Measurements from ENCODE around the gene FOXG1.
A peak's percentile ranks its signal among the peaks of the same experiment; 100 is the strongest.

Gene FOXG1

DNA sequence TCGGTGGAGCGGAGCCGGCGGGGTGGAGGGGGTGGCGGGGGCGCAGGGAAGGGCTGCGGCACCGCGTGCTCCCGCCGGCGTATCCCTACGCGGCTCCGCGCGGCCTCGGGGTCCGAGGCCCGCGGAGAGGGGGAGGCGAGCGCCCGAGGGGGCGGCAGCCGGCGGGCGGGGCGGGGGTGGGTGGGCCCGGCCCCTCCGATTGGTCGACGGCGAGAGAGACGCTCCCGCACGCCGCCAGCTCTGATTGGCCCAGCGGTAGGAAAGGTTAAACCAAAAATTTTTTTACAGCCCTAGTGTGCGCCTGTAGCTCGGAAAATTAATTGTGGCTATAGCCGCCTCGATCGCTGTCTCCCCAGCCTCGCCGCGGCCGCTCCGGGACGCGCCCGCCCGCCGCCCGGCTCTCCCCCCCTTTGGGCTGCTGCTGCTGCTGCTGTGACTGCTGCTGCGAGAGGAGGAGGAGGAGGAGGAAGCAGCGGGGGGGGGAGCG is at the start of gene FOXG1:
TSS of gene FOXG1 (plus strand) at position 319 of the 487 bp plus-strand sequence. CDS start 493 bp downstream, outside the sequence.
- Mint-ChIP-seq H3K4me3 (peak within 1 kb of the TSS; percentile 39), H3K27ac (ENCODE audit: low read depth) (no peak within 1 kb of the TSS), H3K9me3 (peaks cover 21% of the 10 kb centered on the region), H3K4me1 (no peaks in the 10 kb centered on the region), H3K36me3 (ENCODE audit: insufficient read depth) (peaks cover 2% of the 10 kb centered on the region), H3K27me3 (peaks cover 50% of the 10 kb centered on the region)
- ATAC-seq (replicated peaks; ENCODE audit: extremely low read depth, poor library complexity, severe bottlenecking) = no peak
- DNase-seq (ENCODE audit: low spot score in 2 of 2) = no peak

DNA sequence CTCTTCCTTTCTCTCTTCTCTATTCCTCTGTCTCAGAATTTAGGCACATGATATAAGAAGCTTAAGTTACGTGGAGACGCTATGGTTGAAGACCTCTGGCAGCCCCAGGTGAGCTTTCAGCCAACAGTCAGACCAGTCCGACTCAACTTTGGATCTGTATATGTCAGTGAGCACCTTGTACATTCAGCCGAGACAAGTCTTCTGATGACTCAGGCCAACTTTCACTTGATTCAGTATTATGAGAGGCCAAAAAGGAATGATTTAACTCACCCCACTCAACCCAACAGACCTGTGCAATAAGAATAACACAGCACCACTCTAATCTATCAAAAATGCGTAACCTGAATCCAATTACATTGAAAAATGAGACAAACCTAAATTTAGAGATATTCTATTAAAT is 47.5 kb upstream of the FOXG1 start:
- peaks cover 23% of the 10 kb centered on the region for H3K9me3 Mint-ChIP-seq
- H3K4me1 Mint-ChIP-seq = no peaks in the 10 kb centered on the region
- no peaks in the 10 kb centered on the region for H3K36me3 Mint-ChIP-seq (ENCODE audit: insufficient read depth)
- H3K4me3 Mint-ChIP-seq = no peak overlapping the region
- DNase-seq (ENCODE audit: low spot score in 2 of 2) (no peak), ATAC-seq (replicated peaks; ENCODE audit: extremely low read depth, poor library complexity, severe bottlenecking) (no peak)
- H3K27me3 Mint-ChIP-seq = no peaks in the 10 kb centered on the region
- no peak overlapping the region for H3K27ac Mint-ChIP-seq (ENCODE audit: low read depth)

DNA sequence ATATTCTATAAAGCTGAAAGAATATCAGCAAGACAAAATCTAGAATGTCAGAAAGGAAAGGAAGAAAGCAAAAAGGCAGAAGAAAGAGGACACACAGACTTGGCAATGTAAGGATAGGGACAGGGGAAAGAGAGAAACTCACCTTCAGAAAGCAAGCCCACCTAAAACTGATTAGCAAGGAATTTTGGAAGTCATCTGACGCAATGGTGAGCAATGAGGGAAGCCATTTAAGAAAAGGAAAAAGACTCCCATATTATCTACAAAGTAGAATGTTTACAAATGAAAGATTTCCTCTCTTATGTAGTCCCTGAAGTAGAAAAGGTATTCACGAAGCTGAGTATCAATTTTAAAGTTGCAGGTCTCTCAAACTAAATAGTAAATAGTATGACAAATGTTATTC is 35.2 kb upstream of the FOXG1 start:
- H3K36me3 Mint-ChIP-seq (ENCODE audit: insufficient read depth) = no peaks in the 10 kb centered on the region
- DNase-seq (ENCODE audit: low spot score in 2 of 2) = no peak
- peaks cover 28% of the 10 kb centered on the region for H3K9me3 Mint-ChIP-seq
- H3K4me3 Mint-ChIP-seq = no peak overlapping the region
- ATAC-seq (replicated peaks; ENCODE audit: extremely low read depth, poor library complexity, severe bottlenecking) = no peak
- no peak overlapping the region for H3K27ac Mint-ChIP-seq (ENCODE audit: low read depth)
- H3K27me3 Mint-ChIP-seq = no peaks in the 10 kb centered on the region
- no peaks in the 10 kb centered on the region for H3K4me1 Mint-ChIP-seq

DNA sequence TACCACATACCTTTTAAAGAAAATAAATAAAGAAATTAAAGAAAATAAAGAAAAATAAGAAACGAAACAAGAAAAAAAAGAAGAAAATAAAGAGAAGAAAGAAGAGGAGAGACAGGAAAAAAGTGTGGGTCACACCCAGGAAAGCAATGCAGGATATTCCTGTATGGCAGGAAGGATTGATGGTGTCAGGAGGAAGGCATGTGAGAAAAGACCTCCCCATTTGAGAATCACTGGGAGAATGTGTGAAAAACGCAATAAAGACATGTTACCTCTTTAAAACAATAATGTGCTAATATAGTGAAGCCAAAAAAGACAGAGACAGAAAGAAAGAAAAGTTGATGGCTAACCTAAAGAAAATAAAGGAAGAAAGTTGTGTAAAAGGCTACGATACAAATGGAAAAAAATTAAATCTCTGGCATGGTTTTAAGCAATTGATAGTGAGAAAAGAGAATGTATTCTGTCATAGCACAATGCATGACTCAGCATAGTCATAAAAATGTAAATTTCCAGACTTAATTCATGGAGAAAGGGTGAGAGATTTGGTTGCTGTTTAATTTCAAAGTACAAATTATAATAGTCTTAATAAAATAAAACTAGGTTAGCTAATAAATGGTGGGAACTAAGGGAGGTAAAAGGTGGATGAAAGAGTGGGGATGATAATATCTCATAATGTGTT is 24.3 kb upstream of the FOXG1 start:
- no peak for ATAC-seq (replicated peaks; ENCODE audit: extremely low read depth, poor library complexity, severe bottlenecking)
- Mint-ChIP-seq H3K36me3 (ENCODE audit: insufficient read depth) (no peaks in the 10 kb centered on the region), H3K27ac (ENCODE audit: low read depth) (no peak overlapping the region), H3K4me1 (no peaks in the 10 kb centered on the region), H3K27me3 (no peaks in the 10 kb centered on the region), H3K9me3 (peaks cover 16% of the 10 kb centered on the region), H3K4me3 (no peak overlapping the region)
- DNase-seq (ENCODE audit: low spot score in 2 of 2) = no peak

DNA sequence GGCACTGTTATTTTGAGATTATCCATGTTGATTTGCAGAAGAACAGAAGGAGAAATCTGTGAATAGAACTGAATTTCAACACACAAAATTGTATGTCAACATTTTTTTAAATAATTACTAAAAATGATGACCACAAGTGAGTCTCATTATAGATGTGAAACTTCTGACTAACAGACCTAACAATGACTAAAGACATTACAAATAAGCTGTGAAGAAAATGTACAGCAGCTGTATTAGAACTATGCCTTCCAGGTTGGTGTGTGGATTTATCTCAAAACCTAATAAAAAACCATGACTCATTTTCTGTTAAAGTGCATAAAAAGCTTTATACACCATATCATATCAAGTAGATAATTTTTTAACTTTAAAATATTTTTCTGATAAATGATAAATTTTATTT is 22.5 kb upstream of the FOXG1 start:
- Mint-ChIP-seq H3K27ac (ENCODE audit: low read depth) (no peak overlapping the region), H3K27me3 (no peaks in the 10 kb centered on the region), H3K4me3 (no peak overlapping the region), H3K36me3 (ENCODE audit: insufficient read depth) (no peaks in the 10 kb centered on the region), H3K4me1 (no peaks in the 10 kb centered on the region), H3K9me3 (peaks cover 16% of the 10 kb centered on the region)
- ATAC-seq (replicated peaks; ENCODE audit: extremely low read depth, poor library complexity, severe bottlenecking) (no peak), DNase-seq (ENCODE audit: low spot score in 2 of 2) (no peak)

DNA sequence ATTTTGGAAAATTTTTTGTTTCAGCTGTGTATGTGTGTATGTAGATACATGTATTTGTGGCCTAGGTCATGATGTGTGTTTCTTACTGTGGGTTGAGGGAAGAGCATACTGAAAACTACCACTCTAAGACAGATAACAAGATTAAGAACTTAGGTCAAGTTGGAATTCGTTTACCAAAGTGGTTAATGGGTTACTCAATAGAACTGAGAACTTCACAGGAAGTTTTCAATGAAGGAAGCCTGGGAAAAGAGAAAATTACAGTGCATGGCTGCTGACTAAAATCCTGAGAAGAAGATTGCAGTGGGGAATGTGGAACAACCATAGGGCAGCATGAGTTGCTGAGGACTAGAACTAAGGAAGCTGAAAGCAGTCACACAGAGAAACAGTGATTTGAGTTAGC is 21.4 kb upstream of the FOXG1 start:
- no peak overlapping the region for H3K4me3 Mint-ChIP-seq
- DNase-seq (ENCODE audit: low spot score in 2 of 2) = no peak
- H3K27me3 Mint-ChIP-seq = no peaks in the 10 kb centered on the region
- no peak for ATAC-seq (replicated peaks; ENCODE audit: extremely low read depth, poor library complexity, severe bottlenecking)
- H3K9me3 Mint-ChIP-seq = peaks cover 16% of the 10 kb centered on the region
- no peak overlapping the region for H3K27ac Mint-ChIP-seq (ENCODE audit: low read depth)
- no peaks in the 10 kb centered on the region for H3K36me3 Mint-ChIP-seq (ENCODE audit: insufficient read depth)
- H3K4me1 Mint-ChIP-seq = no peaks in the 10 kb centered on the region

DNA sequence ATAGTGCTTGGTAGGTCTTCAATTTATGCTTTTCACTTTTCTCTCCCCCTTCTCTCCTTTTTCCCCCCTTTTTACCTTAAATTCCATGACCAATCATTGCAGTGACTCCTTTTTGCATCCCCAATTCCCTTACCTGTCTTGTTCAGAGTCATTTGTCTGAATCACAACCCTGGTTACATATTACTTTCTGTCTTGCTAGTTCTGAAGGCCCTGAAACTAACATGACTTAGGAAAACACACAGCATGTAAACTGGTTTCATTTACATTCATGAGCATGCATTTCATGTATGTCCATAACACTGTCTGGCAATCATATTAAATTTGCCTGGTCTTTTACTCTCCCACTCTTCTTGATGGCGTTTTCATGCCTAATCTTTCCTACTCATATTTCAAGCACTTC is 20.3 kb upstream of the FOXG1 start:
- ATAC-seq (replicated peaks; ENCODE audit: extremely low read depth, poor library complexity, severe bottlenecking) (no peak), DNase-seq (ENCODE audit: low spot score in 2 of 2) (no peak)
- Mint-ChIP-seq H3K4me1 (no peaks in the 10 kb centered on the region), H3K27ac (ENCODE audit: low read depth) (no peak overlapping the region), H3K4me3 (no peak overlapping the region), H3K9me3 (peaks cover 16% of the 10 kb centered on the region), H3K36me3 (ENCODE audit: insufficient read depth) (no peaks in the 10 kb centered on the region), H3K27me3 (no peaks in the 10 kb centered on the region)

DNA sequence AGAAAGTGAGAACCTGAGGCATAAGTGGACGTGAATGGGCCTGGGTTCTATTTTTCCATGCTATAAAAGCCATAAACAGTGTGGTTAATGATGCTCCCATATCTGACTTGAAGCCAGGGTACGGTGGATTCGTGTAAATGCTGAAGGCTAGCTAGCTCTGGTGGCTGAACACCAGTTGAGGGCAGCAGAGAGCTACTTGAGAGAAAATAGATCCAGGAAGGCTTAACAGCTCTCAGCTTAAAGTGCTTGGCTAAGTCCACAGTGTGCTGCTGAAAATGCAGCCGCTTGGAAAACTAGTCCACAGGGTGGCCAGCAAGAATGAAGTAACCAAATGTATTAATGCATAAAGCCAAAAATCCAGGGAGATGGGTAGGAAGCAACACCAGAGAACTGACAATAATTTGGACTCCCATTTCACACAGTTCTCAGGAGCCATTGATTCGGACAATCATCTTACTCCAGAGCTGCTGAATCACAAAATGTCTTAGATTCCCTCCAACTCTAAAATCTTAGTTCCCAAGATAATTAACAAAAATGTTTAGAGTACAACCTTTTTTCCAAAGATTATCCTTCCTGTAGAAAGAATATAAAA is 15.0 kb upstream of the FOXG1 start:
- H3K4me1 Mint-ChIP-seq = no peaks in the 10 kb centered on the region
- H3K9me3 Mint-ChIP-seq = peaks cover 6% of the 10 kb centered on the region
- ATAC-seq (replicated peaks; ENCODE audit: extremely low read depth, poor library complexity, severe bottlenecking) = no peak
- H3K4me3 Mint-ChIP-seq = no peak overlapping the region
- peaks cover 22% of the 10 kb centered on the region for H3K27me3 Mint-ChIP-seq
- H3K27ac Mint-ChIP-seq (ENCODE audit: low read depth) = no peak overlapping the region
- DNase-seq (ENCODE audit: low spot score in 2 of 2) = no peak
- H3K36me3 Mint-ChIP-seq (ENCODE audit: insufficient read depth) = no peaks in the 10 kb centered on the region

DNA sequence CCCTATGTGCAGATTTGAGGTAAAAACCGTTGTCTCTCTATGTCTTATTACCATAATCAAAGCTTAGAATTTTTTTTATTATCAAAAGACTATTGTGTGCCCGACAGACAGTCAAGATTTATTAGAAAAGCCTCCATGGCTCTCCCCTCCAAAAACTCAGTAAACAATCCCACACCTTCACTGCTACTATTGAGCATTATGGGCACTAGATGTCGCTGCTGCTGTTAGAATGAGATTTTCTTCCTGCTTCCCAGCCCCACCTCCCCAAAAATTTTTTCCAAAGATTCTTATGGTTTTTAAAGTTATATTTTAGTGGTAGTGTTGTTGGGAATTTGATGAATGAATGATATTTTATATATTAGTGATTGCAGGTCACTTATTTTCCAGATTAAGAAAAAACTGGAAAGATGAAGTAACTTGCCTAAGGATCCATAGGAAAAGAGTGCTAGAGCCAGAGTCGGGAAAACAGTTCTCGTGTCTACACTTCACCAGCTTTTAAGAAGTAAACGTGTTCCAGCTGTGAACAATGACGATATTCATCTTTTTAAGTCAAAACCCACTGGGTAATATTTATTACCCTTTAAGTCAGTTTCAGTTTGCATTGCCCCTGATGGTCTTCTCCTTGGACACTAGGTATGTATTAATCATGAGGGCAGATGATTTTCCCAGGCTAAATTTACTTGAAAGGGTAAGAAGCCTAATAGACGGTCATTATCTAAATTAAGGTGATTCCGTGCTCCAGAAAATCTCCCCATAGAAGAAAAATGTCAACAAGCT is 12.2 kb upstream of the FOXG1 start:
- Mint-ChIP-seq H3K27ac (ENCODE audit: low read depth) (no peak overlapping the region), H3K4me3 (no peak overlapping the region), H3K9me3 (no peaks in the 10 kb centered on the region), H3K36me3 (ENCODE audit: insufficient read depth) (peaks cover 4% of the 10 kb centered on the region), H3K4me1 (no peaks in the 10 kb centered on the region), H3K27me3 (peaks cover 48% of the 10 kb centered on the region)
- ATAC-seq (replicated peaks; ENCODE audit: extremely low read depth, poor library complexity, severe bottlenecking) = no peak
- DNase-seq (ENCODE audit: low spot score in 2 of 2) = no peak

DNA sequence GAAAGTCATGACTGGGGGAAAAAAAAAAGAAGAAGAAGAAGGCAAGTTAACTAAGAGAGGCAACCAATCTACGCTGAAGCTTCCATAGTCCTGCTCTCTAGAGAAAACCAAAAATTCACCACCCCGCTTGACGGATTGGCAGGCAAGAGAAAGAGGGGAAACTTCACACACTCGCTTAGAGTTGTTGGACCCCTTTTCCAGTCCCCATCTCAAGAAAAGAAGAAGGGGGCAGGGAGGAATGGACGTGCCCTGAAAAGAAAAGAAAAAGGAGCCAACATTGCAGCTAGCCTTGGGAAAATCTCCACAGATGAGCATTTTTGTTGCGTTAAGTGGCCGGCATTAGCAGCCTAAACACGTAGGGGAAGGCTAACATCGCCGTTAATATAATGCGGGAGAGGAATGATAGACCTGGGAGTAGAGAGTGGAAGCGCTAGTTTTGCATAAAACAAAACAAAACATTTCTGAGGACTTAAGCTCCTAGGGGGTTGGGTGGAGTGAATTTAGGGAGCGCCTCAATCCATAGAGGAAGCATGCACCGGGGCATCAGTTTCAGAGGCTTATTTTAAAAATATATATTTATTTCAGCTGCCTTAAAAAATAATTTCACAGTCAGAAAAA is 11.3 kb upstream of the FOXG1 start:
- Mint-ChIP-seq H3K4me3 (no peak overlapping the region), H3K4me1 (no peaks in the 10 kb centered on the region), H3K36me3 (ENCODE audit: insufficient read depth) (peaks cover 4% of the 10 kb centered on the region), H3K9me3 (peaks cover 3% of the 10 kb centered on the region), H3K27ac (ENCODE audit: low read depth) (no peak overlapping the region), H3K27me3 (peaks cover 57% of the 10 kb centered on the region)
- no peak for ATAC-seq (replicated peaks; ENCODE audit: extremely low read depth, poor library complexity, severe bottlenecking)
- DNase-seq (ENCODE audit: low spot score in 2 of 2) = no peak

DNA sequence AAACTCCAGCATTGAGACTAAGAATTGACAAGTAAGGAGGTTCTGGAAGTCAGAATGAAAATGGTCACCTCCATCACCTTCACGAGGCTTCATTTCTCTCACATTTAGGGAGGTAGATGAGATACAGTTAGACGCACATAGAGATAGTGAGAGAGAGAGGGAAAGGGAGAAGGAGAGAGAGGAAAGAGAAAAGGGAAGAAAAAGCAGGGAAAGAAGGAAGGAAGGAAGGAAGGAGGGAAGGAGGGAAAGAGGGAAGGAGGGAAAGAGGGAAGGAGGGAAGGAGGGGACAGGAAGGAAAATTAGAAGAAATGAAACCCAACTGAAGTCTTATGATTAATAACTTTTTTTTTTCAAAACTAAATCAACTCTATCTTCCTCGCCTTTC is 10.7 kb upstream of the FOXG1 start:
- H3K4me3 Mint-ChIP-seq = no peak overlapping the region
- no peak overlapping the region for H3K27ac Mint-ChIP-seq (ENCODE audit: low read depth)
- DNase-seq (ENCODE audit: low spot score in 2 of 2) (no peak), ATAC-seq (replicated peaks; ENCODE audit: extremely low read depth, poor library complexity, severe bottlenecking) (no peak)
- peaks cover 4% of the 10 kb centered on the region for H3K36me3 Mint-ChIP-seq (ENCODE audit: insufficient read depth)
- H3K4me1 Mint-ChIP-seq = no peaks in the 10 kb centered on the region
- peaks cover 63% of the 10 kb centered on the region for H3K27me3 Mint-ChIP-seq
- H3K9me3 Mint-ChIP-seq = peaks cover 3% of the 10 kb centered on the region

DNA sequence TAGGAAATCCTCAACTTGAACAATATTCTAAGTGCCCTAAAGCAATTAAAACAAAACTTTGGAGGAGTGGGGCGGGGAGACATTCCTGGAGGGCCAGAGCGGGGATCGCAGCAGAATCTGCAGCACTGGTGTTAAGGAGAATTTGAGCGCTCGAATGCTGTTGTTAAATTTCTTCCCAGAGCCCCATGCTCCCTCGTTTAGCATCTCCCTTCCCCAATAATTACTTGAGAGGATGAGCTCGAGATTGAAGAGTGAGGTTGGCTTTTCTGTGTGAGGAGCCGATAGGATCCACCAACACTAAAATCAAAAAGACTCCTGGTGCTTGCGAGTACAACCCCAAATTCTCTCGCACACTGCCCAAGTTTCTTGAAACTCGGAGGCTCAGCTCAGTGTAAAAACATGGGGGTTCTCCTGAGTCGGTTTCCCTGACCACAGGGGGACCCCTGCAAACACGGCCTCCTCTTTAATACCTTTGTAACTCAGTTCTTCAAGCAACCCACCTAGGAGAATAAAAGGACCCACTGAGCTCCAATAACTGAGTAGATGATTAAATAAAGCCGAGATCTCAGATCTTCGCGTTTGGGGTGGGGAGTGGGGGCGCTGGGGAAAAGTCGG is 10.2 kb upstream of the FOXG1 start:
- peaks cover 4% of the 10 kb centered on the region for H3K36me3 Mint-ChIP-seq (ENCODE audit: insufficient read depth)
- DNase-seq (ENCODE audit: low spot score in 2 of 2) = no peak
- no peak for ATAC-seq (replicated peaks; ENCODE audit: extremely low read depth, poor library complexity, severe bottlenecking)
- no peak overlapping the region for H3K4me3 Mint-ChIP-seq
- no peaks in the 10 kb centered on the region for H3K4me1 Mint-ChIP-seq
- H3K27me3 Mint-ChIP-seq = peaks cover 68% of the 10 kb centered on the region
- no peak overlapping the region for H3K27ac Mint-ChIP-seq (ENCODE audit: low read depth)
- peaks cover 3% of the 10 kb centered on the region for H3K9me3 Mint-ChIP-seq

Measured in central memory CD8-positive, alpha-beta T cell (primary cell).